H7 (cell line): ENCODE results near the gene FLVCR2. TPM values are rescaled to one million over a fixed set of nuclear protein-coding genes. Genes with fewer than 3 reads are reported as not detected.
A peak's percentile ranks its signal among the peaks of the same experiment; 100 is the strongest.

Experiments used
- DNase-seq: peaks from one replicate; pipeline ENCODE4 v3.0.0; 2012
- H3K27me3 ChIP-seq: 2 replicates; pipeline ENCODE4 v1.6.0; 2011; ENCODE audit warnings: mild to moderate bottlenecking, low read length; ENCODE audit not compliant: control insufficient read depth, insufficient read depth
- H3K36me3 ChIP-seq: replicated peaks from 2 replicates; pipeline ENCODE4 v1.5.1; 2011; ENCODE audit warnings: low read length; ENCODE audit not compliant: control insufficient read depth, insufficient read depth
- H3K4me3 ChIP-seq: 2 replicates; pipeline ENCODE4 v1.5.1; 2011; ENCODE audit warnings: low read depth, mild to moderate bottlenecking, control low read depth, low read length, moderate library complexity; ENCODE audit not compliant: insufficient read depth
- total RNA-seq: library from RNA; depleted of rRNA; stranded (reverse); fragments of >200 nt; shearing (Covaris generic); gene quantifications from 2 replicates; pipeline ENCODE4 v1.2.3, GENCODE V29; 2014; rRNA removed

Gene FLVCR2, protein sequence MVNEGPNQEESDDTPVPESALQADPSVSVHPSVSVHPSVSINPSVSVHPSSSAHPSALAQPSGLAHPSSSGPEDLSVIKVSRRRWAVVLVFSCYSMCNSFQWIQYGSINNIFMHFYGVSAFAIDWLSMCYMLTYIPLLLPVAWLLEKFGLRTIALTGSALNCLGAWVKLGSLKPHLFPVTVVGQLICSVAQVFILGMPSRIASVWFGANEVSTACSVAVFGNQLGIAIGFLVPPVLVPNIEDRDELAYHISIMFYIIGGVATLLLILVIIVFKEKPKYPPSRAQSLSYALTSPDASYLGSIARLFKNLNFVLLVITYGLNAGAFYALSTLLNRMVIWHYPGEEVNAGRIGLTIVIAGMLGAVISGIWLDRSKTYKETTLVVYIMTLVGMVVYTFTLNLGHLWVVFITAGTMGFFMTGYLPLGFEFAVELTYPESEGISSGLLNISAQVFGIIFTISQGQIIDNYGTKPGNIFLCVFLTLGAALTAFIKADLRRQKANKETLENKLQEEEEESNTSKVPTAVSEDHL
- 2.7 and 4.6 TPM in 2 replicates for total RNA-seq

GRCh38 chr14:75578102-75578785 lies at the start of gene FLVCR2:
Gene FLVCR2 (plus strand): TSS chr14:75578620. CDS start chr14:75578973, 353 bp downstream.
- no peaks in the 10 kb centered on the region for H3K36me3 ChIP-seq
- peaks cover 5% of the 10 kb centered on the region; the same call in 1 of the 2 replicates for H3K27me3 ChIP-seq
- DNase-seq = peak; percentile 95
- H3K4me3 ChIP-seq = peak within 1 kb of the TSS; percentile 55

- H3K36me3 ChIP-seq = no peaks in the 10 kb centered on the region
- H3K27me3 ChIP-seq = no peaks in the 10 kb centered on the region
- no peak overlapping the region for H3K4me3 ChIP-seq
- DNase-seq = no peak
Observed at GRCh38 chr14:75531256-75531655, 47.2 kb upstream of the FLVCR2 start.

DNA sequence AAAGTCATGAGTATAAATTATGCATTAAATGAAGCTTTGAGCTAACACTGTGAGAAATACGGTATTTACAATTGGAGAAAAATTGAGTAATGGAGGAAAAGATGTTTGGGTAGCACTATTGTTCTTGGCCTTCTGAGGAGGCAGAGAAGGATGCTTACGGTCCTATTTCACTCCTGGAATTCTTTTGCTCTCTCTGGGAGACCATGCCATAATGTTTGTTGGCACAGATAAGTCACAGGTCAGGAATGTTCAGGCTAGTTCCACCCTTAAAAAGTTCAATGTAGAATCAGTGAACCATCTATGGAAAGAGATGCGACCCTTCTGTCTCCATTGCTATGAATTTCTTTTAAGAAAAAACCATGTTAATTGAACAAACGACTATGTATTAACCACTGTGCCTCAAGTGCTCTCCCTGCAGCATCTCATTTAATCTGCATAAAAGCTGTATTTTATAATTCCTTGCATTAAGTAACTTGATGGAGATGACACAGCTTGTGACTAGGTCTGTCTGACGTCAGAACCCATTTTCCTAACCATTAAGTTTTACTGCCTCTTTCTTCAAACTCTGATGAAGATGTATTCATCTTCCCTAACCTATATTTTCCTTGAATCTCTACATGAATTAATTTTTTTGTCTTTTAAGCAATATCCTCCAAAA lies 46.6 kb upstream of the FLVCR2 start:
- no peaks in the 10 kb centered on the region for H3K36me3 ChIP-seq
- H3K4me3 ChIP-seq = no peak overlapping the region
- no peaks in the 10 kb centered on the region for H3K27me3 ChIP-seq
- DNase-seq = no peak

GRCh38 chr14:75533791-75534555 lies 44.4 kb upstream of the FLVCR2 start:
- no peaks in the 10 kb centered on the region for H3K36me3 ChIP-seq
- no peak for DNase-seq
- H3K27me3 ChIP-seq = no peaks in the 10 kb centered on the region
- no peak overlapping the region for H3K4me3 ChIP-seq

- Histone ChIP-seq H3K4me3 (no peak overlapping the region), H3K36me3 (no peaks in the 10 kb centered on the region), H3K27me3 (no peaks in the 10 kb centered on the region)
- DNase-seq = no peak
Observed at GRCh38 chr14:75535164-75535898, 43.1 kb upstream of the FLVCR2 start.

DNA sequence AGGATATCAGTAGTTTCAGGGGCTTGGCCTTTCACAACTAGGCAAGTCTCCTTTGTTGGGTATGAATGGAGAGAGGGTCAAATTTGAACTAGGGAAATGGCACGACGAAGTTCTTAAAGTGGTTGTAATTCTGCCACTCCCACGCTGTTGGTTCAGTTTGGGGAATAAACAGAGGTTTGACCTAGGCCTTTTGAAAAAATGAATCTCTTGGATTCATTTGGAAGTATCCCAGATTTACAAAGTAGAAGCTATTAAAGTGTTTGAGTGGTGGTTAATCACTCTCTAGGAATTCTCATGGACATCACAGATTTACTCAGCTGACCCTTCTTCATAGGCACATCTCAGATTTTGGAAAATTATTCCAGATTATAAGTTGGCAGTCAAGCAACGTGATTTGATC lies 41.3 kb upstream of the FLVCR2 start:
- Histone ChIP-seq H3K36me3 (no peaks in the 10 kb centered on the region), H3K27me3 (no peaks in the 10 kb centered on the region), H3K4me3 (no peak overlapping the region)
- no peak for DNase-seq

DNA sequence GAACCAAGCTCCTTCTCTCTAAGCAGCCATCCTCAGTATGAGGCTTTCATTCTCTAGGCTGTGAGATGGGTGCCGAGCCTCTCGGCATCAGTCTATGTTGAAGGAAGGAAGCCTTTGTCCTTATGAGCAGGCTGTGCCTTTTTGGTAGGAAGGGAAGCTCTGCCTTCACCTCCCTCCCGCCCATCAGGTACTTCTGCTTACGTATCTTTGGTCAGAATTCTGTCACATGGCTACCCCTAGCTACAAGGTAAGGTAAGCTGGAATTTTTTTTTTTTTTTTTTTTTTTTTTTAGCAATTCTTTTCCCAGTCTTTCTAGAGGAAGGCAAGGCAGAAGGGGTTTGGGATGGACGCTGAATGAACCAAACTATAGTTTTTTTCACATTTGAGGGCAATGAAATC lies 39.3 kb upstream of the FLVCR2 start:
- H3K4me3 ChIP-seq = no peak overlapping the region
- no peaks in the 10 kb centered on the region for H3K27me3 ChIP-seq
- no peak for DNase-seq
- no peaks in the 10 kb centered on the region for H3K36me3 ChIP-seq

DNA sequence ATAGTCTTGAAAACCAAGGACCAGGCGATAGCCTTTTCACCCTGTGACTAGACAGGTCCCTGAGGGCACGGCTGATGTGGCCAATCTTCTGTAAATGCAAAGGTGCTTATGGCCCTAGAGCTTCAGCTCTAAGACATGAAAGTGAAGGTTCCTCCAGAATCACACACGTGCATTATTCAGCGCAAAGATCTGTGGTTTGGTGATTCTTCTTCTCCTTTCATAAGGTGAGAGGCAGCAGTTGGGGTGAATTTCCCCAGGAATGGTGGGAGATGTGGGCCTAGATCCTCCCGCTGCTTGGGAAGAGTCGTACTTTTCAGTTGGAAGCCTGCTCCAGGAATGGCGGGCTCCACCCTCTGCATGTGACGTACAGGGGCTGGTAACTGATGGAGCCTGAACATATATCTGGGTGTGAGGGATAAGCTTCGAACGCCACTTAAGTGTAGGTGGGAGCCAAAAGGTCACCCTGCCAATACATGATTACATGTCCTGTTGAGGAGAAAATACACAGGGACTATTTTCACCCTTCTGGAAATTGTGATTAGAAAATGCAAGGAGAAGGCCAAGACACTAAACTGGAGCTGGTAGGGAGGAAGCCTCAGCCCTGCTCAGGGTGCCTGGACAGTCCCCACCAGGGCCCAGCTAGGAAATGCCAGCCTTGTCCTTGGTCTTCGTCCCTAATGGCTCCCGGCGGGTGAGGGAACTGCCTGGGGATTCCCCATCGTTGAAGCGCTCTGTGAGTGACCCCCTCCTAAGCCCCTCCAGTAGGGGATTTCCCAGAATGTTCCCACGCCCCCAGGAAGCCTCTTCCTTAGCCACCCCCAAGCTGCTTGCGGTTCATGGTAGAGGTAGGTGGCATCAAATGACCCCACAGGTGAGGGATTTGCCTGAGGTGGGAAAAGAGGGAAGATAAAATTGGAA lies 38.6 kb upstream of the FLVCR2 start:
- H3K36me3 ChIP-seq = no peaks in the 10 kb centered on the region
- no peak overlapping the region for H3K4me3 ChIP-seq
- peak; percentile 83 for DNase-seq
- H3K27me3 ChIP-seq = no peaks in the 10 kb centered on the region

DNA sequence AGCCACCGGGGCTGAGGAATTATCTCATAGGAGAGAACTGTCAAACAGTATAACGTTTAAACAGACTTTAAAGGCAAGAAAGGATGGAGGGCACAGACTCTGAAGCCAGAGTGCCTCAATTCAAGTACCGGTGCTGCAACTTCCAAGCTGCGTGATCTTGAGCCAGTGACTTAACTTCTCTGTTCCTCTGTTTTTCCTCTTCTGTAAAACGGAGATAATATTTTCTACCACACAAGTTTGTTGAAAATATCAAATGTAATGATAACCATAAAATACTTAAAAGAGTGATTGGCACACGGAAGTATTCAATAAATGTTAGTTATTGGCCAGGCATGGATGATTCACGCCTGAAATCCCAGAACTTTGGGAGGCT lies 38.0 kb upstream of the FLVCR2 start:
- Histone ChIP-seq H3K27me3 (no peaks in the 10 kb centered on the region), H3K36me3 (no peaks in the 10 kb centered on the region), H3K4me3 (no peak overlapping the region)
- no peak for DNase-seq

DNA sequence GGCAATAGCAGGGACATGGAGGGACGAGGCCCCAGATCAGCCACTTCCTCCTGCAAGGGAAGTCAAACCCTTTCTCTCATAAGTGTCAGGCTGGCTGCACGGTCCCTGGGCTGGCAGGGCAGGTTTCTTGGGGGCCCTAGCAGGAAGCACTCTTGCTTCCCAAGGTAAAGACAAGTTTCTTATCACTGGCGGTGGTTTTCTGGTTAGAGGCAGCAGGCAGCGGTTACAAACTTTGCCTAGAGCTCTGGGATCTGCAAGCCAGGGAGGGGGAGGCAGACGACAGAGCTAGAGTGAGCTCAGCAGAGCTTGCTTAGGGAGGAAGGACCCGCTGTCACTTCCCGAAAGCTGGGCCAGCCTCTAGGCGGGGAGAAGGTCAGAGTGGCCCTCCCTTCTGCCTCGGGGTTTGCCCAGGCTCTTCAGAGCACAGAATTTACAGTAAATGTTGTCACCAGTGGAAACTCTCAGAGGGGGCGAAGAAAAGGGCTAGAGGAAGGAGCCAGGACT lies 35.8 kb upstream of the FLVCR2 start:
- DNase-seq = peak; percentile 63
- no peaks in the 10 kb centered on the region for H3K36me3 ChIP-seq
- H3K4me3 ChIP-seq = no peak overlapping the region
- H3K27me3 ChIP-seq = no peaks in the 10 kb centered on the region

- no peak for DNase-seq
- H3K4me3 ChIP-seq = no peak overlapping the region
- H3K27me3 ChIP-seq = no peaks in the 10 kb centered on the region
- H3K36me3 ChIP-seq = no peaks in the 10 kb centered on the region
Observed at GRCh38 chr14:75543253-75543652, 35.2 kb upstream of the FLVCR2 start.

- H3K36me3 ChIP-seq = no peaks in the 10 kb centered on the region
- DNase-seq = no peak
- no peaks in the 10 kb centered on the region for H3K27me3 ChIP-seq
- no peak overlapping the region for H3K4me3 ChIP-seq
Observed at GRCh38 chr14:75543786-75544185, 34.6 kb upstream of the FLVCR2 start.

GRCh38 chr14:75545907-75546306 lies 32.5 kb upstream of the FLVCR2 start:
- no peak for DNase-seq
- no peak overlapping the region for H3K4me3 ChIP-seq
- H3K36me3 ChIP-seq = no peaks in the 10 kb centered on the region

More at GRCh38 chr14:75545907-75546306, 32.5 kb upstream of the FLVCR2 start:
- no peaks in the 10 kb centered on the region for H3K27me3 ChIP-seq
